Hepatocyte (in vitro differentiated cells): ENCODE results near the gene AHSP. TPM values are rescaled to one million over a fixed set of nuclear protein-coding genes. Genes with fewer than 3 reads are reported as not detected.

ENCODE experiments used
- DNase-seq: peaks from one replicate; pipeline ENCODE4 v3.0.0-alpha.2; 2016; ENCODE audit warnings: low spot score
- H2AFZ ChIP-seq: fragments of 200-600 bp; sonication (generic); 2 replicates; pipeline ENCODE4 v1.6.0; 2016; ENCODE audit warnings: antibody characterized with exemption, mild to moderate bottlenecking
- H3K27ac ChIP-seq: fragments of 200-600 bp; sonication (generic); 2 replicates; pipeline ENCODE4 v1.5.1; 2016; ENCODE audit warnings: mild to moderate bottlenecking
- H3K27me3 ChIP-seq: fragments of 200-600 bp; sonication (generic); 2 replicates; pipeline ENCODE4 v1.6.1; 2016
- H3K36me3 ChIP-seq: fragments of 200-600 bp; sonication (generic); replicated peaks from 2 replicates; pipeline ENCODE4 v1.5.1; 2016; ENCODE audit warnings: low read depth; ENCODE audit not compliant: insufficient read depth
- H3K4me1 ChIP-seq: fragments of 200-600 bp; sonication (generic); 2 replicates; pipeline ENCODE4 v1.5.1; 2016; ENCODE audit warnings: mild to moderate bottlenecking, moderate library complexity; ENCODE audit not compliant: insufficient read depth
- H3K4me2 ChIP-seq: fragments of 200-600 bp; sonication (generic); 2 replicates; pipeline ENCODE4 v1.6.0; 2016
- H3K4me3 ChIP-seq: fragments of 200-600 bp; sonication (generic); 2 replicates; pipeline ENCODE4 v1.5.1; 2016; ENCODE audit warnings: mild to moderate bottlenecking
- H3K79me2 ChIP-seq: fragments of 200-600 bp; sonication (generic); 2 replicates; pipeline ENCODE4 v1.6.0; 2017; ENCODE audit warnings: mild to moderate bottlenecking
- H3K9me2 ChIP-seq: fragments of 200-600 bp; sonication (generic); replicated peaks from 2 replicates; pipeline ENCODE4 v1.6.0; 2017; ENCODE audit warnings: mild to moderate bottlenecking; ENCODE audit not compliant: insufficient read depth
- H3K9me3 ChIP-seq: fragments of 200-600 bp; sonication (generic); 2 replicates; pipeline ENCODE4 v1.5.1; 2016; ENCODE audit warnings: low read depth, mild to moderate bottlenecking
- H4K20me1 ChIP-seq: fragments of 200-600 bp; sonication (generic); 2 replicates; pipeline ENCODE4 v1.6.0; 2016; ENCODE audit warnings: mild to moderate bottlenecking; ENCODE audit not compliant: insufficient read depth, poor library complexity, severe bottlenecking
- EZH2 ChIP-seq: fragments of 200-600 bp; sonication (generic); IDR thresholded peaks from 2 replicates; pipeline ENCODE4 v1.6.1; 2016; ENCODE audit warnings: antibody characterized with exemption, mild to moderate bottlenecking, borderline replicate concordance
- EZH2phosphoT487 ChIP-seq: fragments of 200-600 bp; sonication (generic); IDR thresholded peaks from one replicate; pipeline ENCODE4 v1.6.1; 2018; ENCODE audit warnings: antibody characterized with exemption, mild to moderate bottlenecking, low read depth, moderate library complexity; ENCODE audit not compliant: unreplicated experiment, severe bottlenecking
- WGBS: methylation state at CpG from one replicate; pipeline ENCODE4 v1.1.6; 2016; ENCODE audit warnings: low lambda C conversion rate; ENCODE audit errors: missing lambda C conversion rate; 5-methylcytosine and 5-hydroxymethylcytosine counted together
- polyA plus RNA-seq: library from polyadenylated mRNA; unstranded; fragments of >200 nt; fragmentation: Nextera tagmentation; extraction: Ambion mirVana; gene quantifications from 2 replicates; pipeline ENCODE4 v1.2.1, GENCODE V29; 2016
- total RNA-seq: library from RNA; depleted of rRNA; stranded (reverse); fragments of >200 nt; gene quantifications from 2 replicates; pipeline ENCODE4 v1.2.3, GENCODE V29; 2014
- TF ChIP-seq, protein P1 (sequence below): fragments of 200-600 bp; sonication (generic); IDR thresholded peaks from 2 replicates; pipeline ENCODE4 v1.5.1; 2016; ENCODE audit warnings: antibody characterized with exemption, mild to moderate bottlenecking; ENCODE audit not compliant: poor library complexity

AHSP gene
- total and polyA plus RNA-seq, 2 experiments from 2014 or later = not detected

DNA sequence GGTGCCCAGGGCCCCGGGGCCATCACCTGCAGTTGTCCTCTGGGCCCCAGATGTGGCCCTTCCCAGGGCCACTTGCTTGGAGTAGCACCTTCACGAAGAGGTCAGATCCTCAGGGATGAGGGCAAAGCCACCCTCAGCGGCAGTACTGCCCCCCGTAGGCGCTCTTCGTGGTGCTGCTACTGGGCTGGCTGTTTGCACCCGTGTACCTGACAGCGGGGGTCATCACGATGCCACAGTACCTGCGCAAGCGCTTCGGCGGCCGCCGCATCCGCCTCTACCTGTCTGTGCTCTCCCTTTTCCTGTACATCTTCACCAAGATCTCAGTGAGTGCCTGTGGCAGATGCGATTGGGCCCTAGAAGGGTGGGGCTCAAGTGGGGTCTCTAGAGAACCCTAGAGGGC, 42.1 kb upstream of the AHSP start:
- H3K27ac ChIP-seq = no peak overlapping the region
- WGBS = 95% methylated on average over 17 of the region's 17 CpGs

DNA sequence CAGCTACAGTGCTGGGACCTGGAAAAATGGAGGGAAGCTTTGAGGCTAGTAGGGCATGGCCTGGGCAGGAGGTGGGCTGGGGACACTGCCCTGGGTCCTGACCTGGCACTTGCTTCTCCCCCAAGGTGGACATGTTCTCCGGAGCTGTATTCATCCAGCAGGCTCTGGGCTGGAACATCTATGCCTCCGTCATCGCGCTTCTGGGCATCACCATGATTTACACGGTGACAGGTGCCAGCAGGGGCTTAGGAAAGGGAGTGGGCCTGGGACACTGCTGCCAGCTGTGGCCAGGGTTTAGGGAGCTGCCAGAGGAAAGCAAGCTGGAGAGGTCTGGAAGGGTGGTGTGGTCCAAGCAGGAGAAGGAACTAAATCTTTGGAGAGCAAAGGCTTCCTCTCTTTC, 41.7 kb upstream of the AHSP start:
- Histone ChIP-seq H3K4me1 (peaks cover 25% of the 10 kb centered on the region), H2AFZ (no peak overlapping the region), H3K4me2 (peak overlapping the region; percentile 95), H3K9me3 (no peaks in the 10 kb centered on the region), H3K27ac (no peak overlapping the region), H3K79me2 (no peaks in the 10 kb centered on the region), H3K9me2 (no peaks in the 10 kb centered on the region), H4K20me1 (no peaks in the 10 kb centered on the region), H3K36me3 (no peaks in the 10 kb centered on the region), H3K4me3 (no peak overlapping the region), H3K27me3 (no peaks in the 10 kb centered on the region)
- 97% methylated on average over 5 of the region's 5 CpGs for WGBS
- TF ChIP-seq EZH2phosphoT487 = no peak
- DNase-seq = no peak

More for the DNA sequence above, 42.1 kb upstream of the AHSP start:
- no peaks in the 10 kb centered on the region for H3K36me3 ChIP-seq
- H3K9me3 ChIP-seq = no peaks in the 10 kb centered on the region
- no peaks in the 10 kb centered on the region for H3K27me3 ChIP-seq
- H3K79me2 ChIP-seq = no peaks in the 10 kb centered on the region
- no peak overlapping the region for H3K4me3 ChIP-seq
- DNase-seq = no peak
- H2AFZ ChIP-seq = no peak overlapping the region
- H4K20me1 ChIP-seq = no peaks in the 10 kb centered on the region
- H3K4me2 ChIP-seq = no peak overlapping the region
- peaks cover 25% of the 10 kb centered on the region for H3K4me1 ChIP-seq
- H3K9me2 ChIP-seq = no peaks in the 10 kb centered on the region
- TF ChIP-seq EZH2 (no peak), EZH2phosphoT487 (no peak)
- TF ChIP-seq, protein P1, sequence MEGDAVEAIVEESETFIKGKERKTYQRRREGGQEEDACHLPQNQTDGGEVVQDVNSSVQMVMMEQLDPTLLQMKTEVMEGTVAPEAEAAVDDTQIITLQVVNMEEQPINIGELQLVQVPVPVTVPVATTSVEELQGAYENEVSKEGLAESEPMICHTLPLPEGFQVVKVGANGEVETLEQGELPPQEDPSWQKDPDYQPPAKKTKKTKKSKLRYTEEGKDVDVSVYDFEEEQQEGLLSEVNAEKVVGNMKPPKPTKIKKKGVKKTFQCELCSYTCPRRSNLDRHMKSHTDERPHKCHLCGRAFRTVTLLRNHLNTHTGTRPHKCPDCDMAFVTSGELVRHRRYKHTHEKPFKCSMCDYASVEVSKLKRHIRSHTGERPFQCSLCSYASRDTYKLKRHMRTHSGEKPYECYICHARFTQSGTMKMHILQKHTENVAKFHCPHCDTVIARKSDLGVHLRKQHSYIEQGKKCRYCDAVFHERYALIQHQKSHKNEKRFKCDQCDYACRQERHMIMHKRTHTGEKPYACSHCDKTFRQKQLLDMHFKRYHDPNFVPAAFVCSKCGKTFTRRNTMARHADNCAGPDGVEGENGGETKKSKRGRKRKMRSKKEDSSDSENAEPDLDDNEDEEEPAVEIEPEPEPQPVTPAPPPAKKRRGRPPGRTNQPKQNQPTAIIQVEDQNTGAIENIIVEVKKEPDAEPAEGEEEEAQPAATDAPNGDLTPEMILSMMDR = no peak

DNA sequence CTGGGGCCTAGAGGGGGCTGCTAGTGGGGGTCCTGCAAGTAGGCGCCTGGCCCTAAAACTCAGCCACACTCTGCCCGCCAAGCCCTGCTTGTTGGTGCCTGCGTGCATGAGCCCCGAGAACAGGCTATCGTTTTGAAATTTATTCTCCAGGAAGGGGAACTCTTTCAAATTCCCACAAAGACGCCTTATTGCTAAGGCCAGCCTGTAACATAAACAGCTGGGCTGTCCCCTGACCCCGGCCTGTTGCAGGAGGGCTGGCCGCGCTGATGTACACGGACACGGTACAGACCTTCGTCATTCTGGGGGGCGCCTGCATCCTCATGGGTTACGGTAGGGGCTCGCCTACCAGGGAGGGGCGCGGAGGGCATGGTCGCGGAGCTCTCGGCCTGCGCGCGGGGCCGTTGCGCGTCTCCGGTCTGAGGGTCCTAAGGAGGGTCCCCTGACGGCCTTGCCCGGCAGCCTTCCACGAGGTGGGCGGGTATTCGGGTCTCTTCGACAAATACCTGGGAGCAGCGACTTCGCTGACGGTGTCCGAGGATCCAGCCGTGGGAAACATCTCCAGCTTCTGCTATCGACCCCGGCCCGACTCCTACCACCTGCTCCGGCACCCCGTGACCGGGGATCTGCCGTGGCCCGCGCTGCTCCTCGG, 40.5 kb upstream of the AHSP start:
- peak overlapping the region; percentile 46 for H3K4me3 ChIP-seq
- WGBS = 12% methylated on average over 48 of the region's 48 CpGs
- no peaks in the 10 kb centered on the region for H3K27me3 ChIP-seq
- no peaks in the 10 kb centered on the region for H3K79me2 ChIP-seq
- H3K27ac ChIP-seq = no peak overlapping the region
- DNase-seq = no peak
- TF ChIP-seq, protein P1 = no peak
- no peak for TF ChIP-seq EZH2
- TF ChIP-seq EZH2phosphoT487 = no peak
- no peaks in the 10 kb centered on the region for H3K36me3 ChIP-seq
- peak overlapping the region; percentile 95 for H3K4me2 ChIP-seq
- H3K9me3 ChIP-seq = no peaks in the 10 kb centered on the region
- no peaks in the 10 kb centered on the region for H4K20me1 ChIP-seq
- peak overlapping the region; percentile 29 for H2AFZ ChIP-seq
- no peaks in the 10 kb centered on the region for H3K9me2 ChIP-seq
- peaks cover 25% of the 10 kb centered on the region for H3K4me1 ChIP-seq

DNA sequence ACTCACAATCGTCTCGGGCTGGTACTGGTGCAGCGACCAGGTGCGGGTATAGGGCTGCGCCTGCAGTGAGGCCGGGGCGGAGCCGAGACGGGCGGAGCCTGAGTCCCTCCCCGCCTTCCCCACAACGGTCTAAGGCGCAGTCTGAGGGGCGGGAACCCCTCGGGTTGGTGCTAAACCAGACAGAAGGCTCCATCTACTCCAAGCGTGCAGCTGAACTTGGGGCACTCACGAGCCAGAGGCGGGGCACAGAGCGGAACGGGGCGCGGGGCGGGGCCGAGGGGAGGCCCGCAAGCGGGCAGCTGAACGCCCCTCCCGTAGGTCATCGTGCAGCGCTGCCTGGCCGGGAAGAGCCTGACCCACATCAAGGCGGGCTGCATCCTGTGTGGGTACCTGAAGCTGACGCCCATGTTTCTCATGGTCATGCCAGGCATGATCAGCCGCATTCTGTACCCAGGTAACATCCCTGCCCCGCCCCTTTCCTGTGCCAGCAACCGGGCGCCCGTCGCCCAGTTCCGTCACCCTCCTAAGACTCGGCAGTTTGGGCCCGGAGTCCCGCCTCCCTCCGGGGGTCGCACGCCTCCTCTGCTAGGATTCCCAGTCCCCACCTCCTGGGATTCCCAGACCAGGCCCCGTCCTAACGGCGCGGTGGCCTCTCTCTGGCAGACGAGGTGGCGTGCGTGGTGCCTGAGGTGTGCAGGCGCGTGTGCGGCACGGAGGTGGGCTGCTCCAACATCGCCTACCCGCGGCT, 39.8 kb upstream of the AHSP start:
- no peak for TF ChIP-seq EZH2phosphoT487
- TF ChIP-seq, protein P1 = no peak
- TF ChIP-seq EZH2 = no peak

More for the DNA sequence above, 39.8 kb upstream of the AHSP start:
- peak; percentile 82 for DNase-seq
- Histone ChIP-seq H4K20me1 (no peaks in the 10 kb centered on the region), H3K79me2 (no peaks in the 10 kb centered on the region), H3K9me2 (no peaks in the 10 kb centered on the region), H3K27ac (no peak overlapping the region), H2AFZ (peak overlapping the region; percentile 29), H3K27me3 (no peaks in the 10 kb centered on the region), H3K36me3 (no peaks in the 10 kb centered on the region), H3K9me3 (no peaks in the 10 kb centered on the region), H3K4me1 (peaks cover 25% of the 10 kb centered on the region), H3K4me2 (peak overlapping the region; percentile 95), H3K4me3 (peak overlapping the region; percentile 46)
- 1% methylated on average over 48 of the region's 60 CpGs for WGBS
